ENCODE results near the gene RBFOX2. TPM values are rescaled to one million over a fixed set of nuclear protein-coding genes. Genes with fewer than 3 reads are reported as not detected.

The RBFOX2 gene
- polyA plus RNA-seq, 1 of the 3 experiments (the other 2 are of a cell fraction) = 115 TPM

DNA sequence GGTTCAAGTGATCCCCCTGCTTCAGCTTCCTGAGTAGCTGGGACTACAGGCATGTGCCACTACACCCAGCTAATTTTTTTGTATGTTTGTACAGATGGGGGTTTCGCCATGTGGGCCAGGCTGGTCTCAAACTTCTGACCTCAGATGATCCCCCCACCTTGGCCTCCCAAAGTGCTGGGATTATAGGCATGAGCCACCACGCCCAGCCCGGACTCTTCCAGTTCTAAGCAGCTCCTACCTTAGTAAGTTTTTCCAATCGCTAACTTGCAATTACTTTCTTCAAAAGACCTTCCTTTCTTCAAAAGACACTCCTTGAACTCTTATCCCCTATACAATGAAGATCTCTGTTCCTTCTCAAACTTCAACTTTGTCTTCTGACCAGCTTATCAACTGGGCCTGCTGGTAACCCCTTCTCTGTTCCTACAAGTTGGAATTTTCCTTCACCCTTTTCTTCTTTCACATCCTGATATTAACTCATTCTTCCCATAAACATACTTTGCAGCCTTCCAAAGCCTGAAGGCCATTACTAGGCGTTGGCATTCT lies 25.8 kb downstream of the RBFOX2 start:
- Histone ChIP-seq H3K79me2 (ENCODE audit: insufficient read depth) (peaks cover 97% of the 10 kb centered on the region), H3K27ac (ENCODE audit: low read depth in 2 of 2, low read length in 1 of 2) (no peak overlapping the region), H3K36me3 (replicated peaks in 1 of 2; ENCODE audit: control insufficient read depth in 1 of 2, insufficient read depth in 2 of 2, low read length in 1 of 2) (no peaks in the 10 kb centered on the region), H3K9ac (no peak overlapping the region), H3K4me2 (no peak overlapping the region), H3K4me3 (ENCODE audit: low read depth in 2 of 2, low read length in 1 of 2) (no peak overlapping the region), H3K27me3 (ENCODE audit: insufficient read depth) (no peaks in the 10 kb centered on the region), H3K4me1 (ENCODE audit: control insufficient read depth in 1 of 2, insufficient read depth in 2 of 2, low read depth in 1 of 2, low read length in 1 of 2) (peaks cover 5 to 7% of the 10 kb centered on the region in 2 experiments; a peak in 3 of 4 replicates), H3K9me3 (no peaks in the 10 kb centered on the region), H3K9me2 (no peaks in the 10 kb centered on the region), H3F3A (replicated peaks; ENCODE audit: insufficient read depth) (peaks cover 4% of the 10 kb centered on the region), H2AFZ (ENCODE audit: low read depth) (no peak overlapping the region), H4K20me1 (ENCODE audit: insufficient read depth) (peaks cover 27% of the 10 kb centered on the region)
- ChIA-PET POLR2A (no interaction called here), CTCF (no interaction called here)
- TF ChIP-seq RXRA (IDR thresholded peaks at IDR 0.05; ENCODE audit: borderline replicate concordance, low read depth) (no peak), REST (IDR thresholded peaks at IDR 0.05; ENCODE audit: low read depth, low read length) (no peak), SIN3A (IDR thresholded peaks at IDR 0.05; ENCODE audit: borderline replicate concordance, low read depth, low read length) (no peak), SMC3 (IDR thresholded peaks at IDR 0.05; ENCODE audit: low read depth, low read length) (no peak), USF2 (IDR thresholded peaks at IDR 0.05; ENCODE audit: borderline replicate concordance, low read depth, low read length) (no peak), FOXJ3 (CRISPR knock-in tag; IDR thresholded peaks at IDR 0.05) (no peak), NRF1 (IDR thresholded peaks at IDR 0.05; ENCODE audit: low read depth, low read length) (no peak)
- TF ChIP-seq, protein P1, sequence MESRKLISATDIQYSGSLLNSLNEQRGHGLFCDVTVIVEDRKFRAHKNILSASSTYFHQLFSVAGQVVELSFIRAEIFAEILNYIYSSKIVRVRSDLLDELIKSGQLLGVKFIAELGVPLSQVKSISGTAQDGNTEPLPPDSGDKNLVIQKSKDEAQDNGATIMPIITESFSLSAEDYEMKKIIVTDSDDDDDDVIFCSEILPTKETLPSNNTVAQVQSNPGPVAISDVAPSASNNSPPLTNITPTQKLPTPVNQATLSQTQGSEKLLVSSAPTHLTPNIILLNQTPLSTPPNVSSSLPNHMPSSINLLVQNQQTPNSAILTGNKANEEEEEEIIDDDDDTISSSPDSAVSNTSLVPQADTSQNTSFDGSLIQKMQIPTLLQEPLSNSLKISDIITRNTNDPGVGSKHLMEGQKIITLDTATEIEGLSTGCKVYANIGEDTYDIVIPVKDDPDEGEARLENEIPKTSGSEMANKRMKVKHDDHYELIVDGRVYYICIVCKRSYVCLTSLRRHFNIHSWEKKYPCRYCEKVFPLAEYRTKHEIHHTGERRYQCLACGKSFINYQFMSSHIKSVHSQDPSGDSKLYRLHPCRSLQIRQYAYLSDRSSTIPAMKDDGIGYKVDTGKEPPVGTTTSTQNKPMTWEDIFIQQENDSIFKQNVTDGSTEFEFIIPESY (IDR thresholded peaks at IDR 0.05; ENCODE audit: borderline replicate concordance, low read depth) = no peak
- TF ChIP-seq, protein P2, sequence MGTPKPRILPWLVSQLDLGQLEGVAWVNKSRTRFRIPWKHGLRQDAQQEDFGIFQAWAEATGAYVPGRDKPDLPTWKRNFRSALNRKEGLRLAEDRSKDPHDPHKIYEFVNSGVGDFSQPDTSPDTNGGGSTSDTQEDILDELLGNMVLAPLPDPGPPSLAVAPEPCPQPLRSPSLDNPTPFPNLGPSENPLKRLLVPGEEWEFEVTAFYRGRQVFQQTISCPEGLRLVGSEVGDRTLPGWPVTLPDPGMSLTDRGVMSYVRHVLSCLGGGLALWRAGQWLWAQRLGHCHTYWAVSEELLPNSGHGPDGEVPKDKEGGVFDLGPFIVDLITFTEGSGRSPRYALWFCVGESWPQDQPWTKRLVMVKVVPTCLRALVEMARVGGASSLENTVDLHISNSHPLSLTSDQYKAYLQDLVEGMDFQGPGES (IDR thresholded peaks at IDR 0.05; ENCODE audit: low read depth, low read length) = no peak
- WGBS (ENCODE audit: low lambda C conversion rate) = 96% methylated on average over 5 of the region's 5 CpGs
- DNase-seq = no peak
